GM18867 (cell line): ENCODE data around the gene OR5H2.
A peak's percentile ranks its signal among the peaks of the same experiment; 100 is the strongest.
"Not testable (repeated sequence)": the region's sequence is repeated elsewhere in the genome, so short reads cannot be mapped to it uniquely, and the experiment has no call there.

Experiments used
- ATAC-seq: cut with Tn5 transposase; IDR thresholded peaks from one replicate; pipeline ENCODE4 v1.9.1; 2021; ENCODE audit warnings: mild to moderate bottlenecking, moderate library complexity; ENCODE audit not compliant: unreplicated experiment

Gene OR5H2

GRCh38 chr3:98282205-98282604 lies at the start of gene OR5H2:
Gene OR5H2 (plus strand): TSS chr3:98282505. CDS start chr3:98282903, 398 bp downstream.
- no peak for ATAC-seq

DNA sequence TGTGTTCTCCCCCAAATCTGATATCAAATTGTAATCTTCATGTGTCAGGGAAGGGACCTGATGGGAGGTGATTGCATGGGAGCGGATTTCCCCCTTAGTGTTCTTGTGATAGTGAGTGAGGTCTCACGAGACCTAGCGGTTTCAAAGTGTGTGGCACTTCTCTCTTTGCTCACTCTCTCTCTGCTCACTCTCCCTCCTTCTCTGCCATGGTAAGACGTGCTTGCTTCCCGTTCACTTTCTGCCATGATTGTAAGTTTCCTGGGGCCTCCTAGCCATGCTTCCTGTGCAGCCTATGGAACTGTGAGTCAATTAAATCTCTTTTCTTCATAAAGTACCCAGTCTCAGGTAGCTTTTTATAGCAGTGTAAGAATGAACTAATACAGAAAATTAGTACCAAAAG lies 48.8 kb upstream of the OR5H2 start:
- peak; percentile 70 for ATAC-seq

DNA sequence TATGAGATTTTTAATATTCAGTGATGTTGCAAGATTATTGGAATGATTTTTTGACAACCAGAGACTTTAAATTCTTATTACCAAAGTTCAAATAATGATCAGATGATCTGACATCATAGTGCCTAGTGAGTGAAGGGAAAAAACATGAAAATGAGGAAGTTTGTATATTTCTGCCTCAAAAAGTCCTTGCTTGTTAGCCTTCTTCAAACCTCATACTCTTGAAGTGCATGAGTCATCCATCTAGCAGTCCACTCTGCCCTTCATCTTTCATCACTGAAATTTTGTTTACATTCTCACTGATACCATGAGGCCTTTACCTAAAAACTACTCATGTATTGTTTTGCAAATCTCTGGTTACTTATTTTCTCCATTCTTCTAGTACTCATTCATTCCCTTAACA lies 42.2 kb upstream of the OR5H2 start:
- ATAC-seq, result peak; percentile 58

DNA sequence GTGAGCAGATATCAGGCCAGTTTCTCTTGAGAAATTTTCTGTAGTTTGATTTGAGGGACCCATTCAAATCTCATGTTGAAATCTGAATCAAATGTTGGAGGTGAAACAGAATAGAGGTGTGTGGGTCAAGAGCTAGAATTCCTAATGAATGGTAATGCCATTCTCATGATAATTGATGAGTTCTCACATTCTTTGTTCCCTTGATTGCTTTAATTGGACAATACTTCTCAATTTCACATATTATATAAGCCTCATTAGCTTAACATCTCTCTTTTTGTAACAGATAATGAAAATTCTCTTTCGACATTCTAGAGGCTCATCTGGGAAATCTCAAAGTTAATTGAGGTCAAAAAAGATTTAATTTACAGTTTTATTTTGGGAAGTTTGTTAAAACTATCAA lies 40.1 kb upstream of the OR5H2 start:
- ATAC-seq, result no peak

DNA sequence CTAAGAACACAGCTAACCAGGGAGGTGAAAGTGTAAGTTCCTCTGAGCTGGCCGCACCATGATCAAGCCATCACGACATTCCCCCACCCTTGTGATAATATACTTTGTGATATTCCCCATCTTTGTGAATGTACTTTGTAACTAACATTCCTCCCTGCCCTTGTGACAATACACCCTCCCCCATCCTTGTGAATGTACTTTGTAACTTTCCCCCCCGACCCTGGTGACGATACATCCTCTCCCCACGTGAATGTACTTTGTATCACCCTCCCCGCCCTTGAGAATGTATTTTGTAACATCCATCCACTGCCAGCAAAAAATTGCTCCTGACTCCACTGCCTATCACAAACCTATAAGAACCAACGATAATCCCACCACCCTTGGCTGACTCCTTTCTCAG lies 38.5 kb upstream of the OR5H2 start:
- no peak for ATAC-seq

DNA sequence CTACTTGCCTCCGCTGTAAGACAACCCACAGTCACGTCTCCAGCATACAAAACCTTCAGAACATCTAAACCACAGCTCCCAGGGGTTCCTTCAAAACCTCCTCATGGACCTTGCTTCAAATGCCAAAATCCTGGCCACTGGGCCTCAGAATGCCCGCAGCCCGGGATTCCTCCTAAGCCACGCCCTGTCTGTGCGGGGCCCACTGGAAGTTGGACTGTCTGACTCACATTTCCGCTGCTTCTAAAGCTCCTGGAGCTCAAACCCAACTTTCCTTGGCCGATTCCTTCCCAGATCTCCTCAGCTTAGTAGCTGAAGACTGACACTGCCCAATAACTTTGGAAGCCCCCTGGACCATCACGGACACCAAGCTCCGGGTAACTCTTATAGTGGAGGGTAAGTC lies 36.2 kb upstream of the OR5H2 start:
- no peak for ATAC-seq

DNA sequence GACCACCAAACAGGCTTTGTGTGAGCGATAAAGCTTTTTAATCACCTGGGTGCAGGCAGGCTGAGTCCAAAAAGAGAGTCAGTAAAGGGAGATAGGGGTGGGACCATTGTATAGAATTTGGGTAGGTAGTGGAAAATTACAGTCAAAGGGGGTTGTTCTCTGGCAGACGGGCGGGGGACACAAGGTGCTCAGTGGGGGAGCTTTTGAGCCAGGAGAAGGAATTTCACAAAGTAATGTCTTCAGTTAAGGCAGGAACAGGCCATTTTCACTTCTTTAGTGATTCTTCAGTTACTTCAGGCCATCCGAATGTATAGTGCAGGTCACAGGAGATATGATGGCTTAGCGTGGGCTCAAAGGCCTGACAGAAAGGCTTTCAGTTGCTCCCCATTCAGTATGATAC lies 26.3 kb upstream of the OR5H2 start:
- not testable (repeated sequence) for ATAC-seq

DNA sequence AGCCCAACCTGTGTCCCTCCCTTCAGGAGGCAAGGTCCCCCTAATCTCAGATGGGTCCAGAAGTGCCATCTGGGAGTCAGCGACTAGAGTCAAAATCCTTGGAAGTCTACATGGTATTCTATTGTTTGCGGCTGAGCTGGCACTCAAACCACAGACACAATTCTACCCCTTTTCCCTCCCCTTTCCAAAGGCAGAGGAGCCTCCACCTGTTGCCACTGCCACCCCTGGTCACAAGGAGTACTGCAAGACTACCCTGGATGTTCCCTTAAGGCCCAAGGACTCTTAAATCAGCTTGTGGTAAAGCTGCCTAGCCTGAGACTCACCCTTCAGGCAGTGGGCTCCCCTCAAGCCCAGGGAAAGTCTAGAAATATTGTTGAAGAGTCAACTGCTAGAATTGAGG lies 22.6 kb upstream of the OR5H2 start:
- ATAC-seq, result no peak

- no peak for ATAC-seq
Measured at GRCh38 chr3:98262046-98262445, 20.3 kb upstream of the OR5H2 start.

- no peak for ATAC-seq
Measured at GRCh38 chr3:98263944-98264343, 18.4 kb upstream of the OR5H2 start, which contains the start of gene OR5H6. Gene OR5H6 (plus strand): TSS chr3:98264244. CDS start chr3:98264333, 89 bp downstream.

DNA sequence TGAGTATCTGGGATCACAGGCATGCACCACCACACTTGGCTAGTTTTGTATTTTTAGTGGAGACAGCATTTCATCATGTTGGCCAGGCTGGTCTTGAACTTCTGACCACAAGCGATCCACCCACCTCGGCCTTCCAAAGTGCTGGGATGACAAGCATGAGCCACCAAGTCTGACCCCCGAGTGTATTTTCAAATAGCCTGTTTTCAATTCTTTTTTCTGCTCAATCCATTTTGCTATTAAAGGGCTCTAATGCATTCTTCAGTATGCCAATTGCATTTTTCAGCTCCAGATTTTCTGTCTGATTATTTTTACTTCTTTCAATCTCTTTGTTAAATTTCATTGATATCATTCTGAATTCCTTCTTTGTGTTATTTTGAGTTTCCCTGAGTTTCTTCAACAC lies 12.5 kb upstream of the OR5H2 start:
- ATAC-seq, result no peak

GRCh38 chr3:98272126-98272525 lies 10.2 kb upstream of the OR5H2 start:
- ATAC-seq, result no peak

- no peak for ATAC-seq
Measured at GRCh38 chr3:98274914-98275313, 7.4 kb upstream of the OR5H2 start.

DNA sequence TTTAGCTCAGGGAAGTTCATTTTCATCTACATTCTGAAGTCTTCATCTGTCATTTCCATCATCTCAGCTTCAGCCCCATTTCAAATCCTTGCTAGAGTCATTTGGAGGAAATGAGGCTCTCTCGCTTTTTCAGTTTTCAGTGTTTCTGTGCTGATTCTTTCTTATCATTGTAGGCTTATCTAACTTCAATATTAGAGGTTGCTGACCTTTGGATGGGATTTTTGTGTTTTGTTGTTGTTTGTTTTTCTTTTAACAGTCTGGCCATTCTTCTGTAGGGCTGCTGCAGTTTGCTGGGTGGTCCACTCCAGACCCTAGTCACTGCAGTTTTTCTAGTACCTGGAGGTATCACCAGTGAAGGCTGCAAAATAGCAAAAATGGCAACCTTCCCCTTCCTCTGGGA lies 8.6 kb downstream of the OR5H2 start:
- ATAC-seq, result no peak

DNA sequence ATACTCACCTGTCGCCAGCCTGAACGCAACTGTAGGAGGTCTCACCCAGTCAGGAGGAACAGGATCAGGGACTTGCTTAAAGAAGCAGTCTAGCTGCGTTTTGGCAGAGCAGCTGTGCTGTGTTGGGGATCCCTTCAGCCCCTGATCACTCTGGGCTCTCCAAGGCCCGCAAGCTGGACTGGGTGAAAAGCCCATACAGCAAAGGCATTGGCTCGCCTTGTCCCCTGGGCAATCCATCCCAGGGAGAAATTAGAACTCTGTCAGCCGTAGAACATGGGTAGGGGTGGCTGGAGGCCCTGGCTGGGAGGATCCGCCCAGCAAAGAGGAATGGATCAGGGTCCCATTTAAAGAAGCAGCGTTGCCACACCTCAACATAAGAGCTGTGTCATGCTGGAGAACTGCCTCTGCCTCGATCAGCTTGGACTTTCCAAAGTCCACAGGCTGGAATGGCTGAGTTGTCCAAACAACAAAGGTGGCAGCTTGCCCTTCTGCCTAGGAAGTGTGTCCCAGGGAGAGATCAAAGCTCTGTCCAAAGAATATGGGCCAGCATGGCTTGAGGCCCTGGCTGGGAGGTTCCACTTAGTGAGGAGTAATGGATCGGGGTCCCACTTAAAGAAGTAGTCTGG lies 9.1 kb downstream of the OR5H2 start:
- ATAC-seq, result no peak

DNA sequence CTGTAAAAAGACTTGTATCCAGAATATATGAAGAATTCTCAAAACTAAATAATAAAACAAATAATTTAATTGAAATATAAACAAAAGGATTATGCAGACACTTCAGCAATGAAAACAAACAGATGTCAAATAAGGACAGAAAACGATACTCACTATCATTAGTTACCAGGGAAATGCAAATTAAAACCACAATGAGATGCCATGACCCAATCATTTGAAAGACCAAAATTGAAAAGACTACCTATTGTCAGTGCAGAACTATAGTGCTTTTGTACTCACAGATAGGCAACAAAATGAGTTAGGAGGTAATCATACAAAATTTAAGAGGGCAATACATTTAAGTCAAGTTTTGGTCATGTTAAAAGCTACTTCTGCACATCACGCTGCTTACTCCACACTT lies 39.8 kb downstream of the OR5H2 start:
- peak; percentile 60 for ATAC-seq

DNA sequence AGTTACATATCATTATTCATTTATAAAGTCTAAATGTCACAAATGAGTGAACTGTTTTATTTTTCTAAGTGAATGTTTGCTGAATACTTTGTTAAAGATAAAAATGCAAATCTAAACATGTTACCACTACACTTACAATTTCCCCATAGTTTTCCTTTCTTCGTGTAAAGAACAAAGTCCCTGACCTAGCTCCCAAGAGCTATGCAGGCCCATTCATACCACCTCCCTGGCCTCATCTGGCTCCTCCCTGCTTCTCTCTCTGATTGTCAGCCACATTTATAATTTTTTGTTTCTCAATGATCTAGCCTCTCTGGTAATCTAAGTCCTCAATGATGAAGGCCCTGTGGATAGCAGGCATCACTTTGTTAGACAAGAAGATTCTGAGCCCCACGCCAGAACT lies 40.4 kb downstream of the OR5H2 start:
- ATAC-seq, result no peak

- no peak for ATAC-seq
Measured at GRCh38 chr3:98323425-98323824, 41.1 kb downstream of the OR5H2 start.

- no peak for ATAC-seq
Measured at GRCh38 chr3:98325055-98325454, 42.8 kb downstream of the OR5H2 start.

GRCh38 chr3:98326105-98326893 lies 44.0 kb downstream of the OR5H2 start:
- ATAC-seq, result no peak

DNA sequence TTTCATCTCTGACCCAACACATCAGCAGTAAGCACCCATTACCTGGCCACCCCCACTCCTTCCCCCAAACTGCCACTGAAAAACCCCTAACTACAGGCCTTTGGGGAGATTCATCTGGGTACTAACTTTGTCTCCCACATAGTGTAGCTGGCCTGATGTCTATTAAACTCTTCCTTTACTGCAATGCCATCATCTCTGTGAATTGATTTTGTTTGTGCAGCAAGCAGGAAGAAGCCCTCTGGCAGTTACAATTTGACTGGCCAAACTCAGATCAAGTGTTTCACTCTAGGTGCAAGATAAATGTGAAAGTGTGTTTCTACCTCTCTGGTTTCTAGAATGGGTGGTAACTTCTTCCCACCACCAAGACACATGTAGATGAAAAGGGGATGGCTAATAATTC lies 44.6 kb downstream of the OR5H2 start:
- peak; percentile 72 for ATAC-seq

DNA sequence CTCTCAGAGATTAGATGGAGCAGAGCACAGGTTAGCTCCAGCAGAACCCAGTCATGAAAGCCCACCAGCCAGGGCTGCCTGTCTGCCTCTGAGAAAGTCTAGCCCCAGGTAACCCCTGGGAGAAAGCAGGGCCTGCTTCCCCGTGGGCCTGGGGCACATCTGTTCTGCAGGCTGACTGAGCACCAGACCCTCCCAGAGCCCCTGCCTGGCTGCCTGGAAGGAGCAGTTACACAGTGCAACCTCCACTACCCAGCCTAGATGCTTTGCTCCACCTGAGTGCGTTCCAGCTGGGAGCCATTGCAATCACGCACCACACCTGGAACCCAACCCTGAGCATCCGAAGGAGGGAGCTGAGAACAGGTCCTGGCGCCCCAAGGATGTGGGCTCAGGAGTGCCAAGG lies 46.6 kb downstream of the OR5H2 start:
- no peak for ATAC-seq
